MM.1S (cell line): Measurements from ENCODE around the gene NFATC1.

Experiments used
- DNase-seq: peaks from one replicate; pipeline ENCODE4 v3.0.0-alpha.2; 2015
- H2AFZ ChIP-seq: fragments of 300-600 bp; sonication (generic); 2 replicates; pipeline ENCODE4 v1.6.0; 2016; ENCODE audit warnings: antibody characterized with exemption, low read length
- H3F3A ChIP-seq: fragments of 300-600 bp; sonication (generic); 2 replicates; pipeline ENCODE4 v1.6.1; 2016; ENCODE audit warnings: mild to moderate bottlenecking, antibody characterized with exemption, low read length, moderate library complexity, mixed read lengths; ENCODE audit not compliant: insufficient read depth
- H3K27ac ChIP-seq: fragments of 300-600 bp; sonication (generic); 2 replicates; pipeline ENCODE4 v1.5.1; 2016; ENCODE audit warnings: mild to moderate bottlenecking, low read length
- H3K27me3 ChIP-seq: fragments of 300-600 bp; sonication (generic); replicated peaks from 2 replicates; pipeline ENCODE4 v1.6.0; 2016; ENCODE audit warnings: low read length; ENCODE audit not compliant: insufficient read depth
- H3K36me3 ChIP-seq: fragments of 300-600 bp; sonication (generic); replicated peaks from 2 replicates; pipeline ENCODE4 v1.6.1; 2016; ENCODE audit warnings: mild to moderate bottlenecking, low read length, mixed read lengths; ENCODE audit not compliant: insufficient read depth
- H3K4me1 ChIP-seq: fragments of 300-600 bp; sonication (generic); 2 replicates; pipeline ENCODE4 v1.6.1; 2016; ENCODE audit warnings: low read length, mixed read lengths
- H3K4me2 ChIP-seq: fragments of 300-600 bp; sonication (generic); 2 replicates; pipeline ENCODE4 v1.6.0; 2016; ENCODE audit warnings: low read depth, low read length
- H3K4me3 ChIP-seq: fragments of 300-600 bp; sonication (generic); 2 replicates; pipeline ENCODE4 v1.5.1; 2016; ENCODE audit warnings: low read length, mixed read lengths
- H3K79me2 ChIP-seq: fragments of 300-600 bp; sonication (generic); 2 replicates; pipeline ENCODE4 v1.6.1; 2016; ENCODE audit warnings: mixed run types, low read length, mixed read lengths
- H3K9ac ChIP-seq: fragments of 300-600 bp; sonication (generic); 2 replicates; pipeline ENCODE4 v1.6.1; 2016; ENCODE audit warnings: low read length, mixed read lengths
- H3K9me2 ChIP-seq: fragments of 300-600 bp; sonication (generic); replicated peaks from 2 replicates; pipeline ENCODE4 v1.6.1; 2016; ENCODE audit warnings: mild to moderate bottlenecking, low read length, mixed read lengths; ENCODE audit not compliant: insufficient read depth
- H3K9me3 ChIP-seq: fragments of 300-600 bp; sonication (generic); replicated peaks from 2 replicates; pipeline ENCODE4 v1.6.1; 2016; ENCODE audit warnings: mild to moderate bottlenecking, low read length, mixed read lengths; ENCODE audit not compliant: insufficient read depth
- H4K20me1 ChIP-seq: fragments of 300-600 bp; sonication (generic); 2 replicates; pipeline ENCODE4 v1.6.1; 2016; ENCODE audit warnings: mild to moderate bottlenecking, low read length, moderate library complexity, mixed read lengths; ENCODE audit not compliant: insufficient read depth
- EZH2 ChIP-seq: fragments of 300-600 bp; sonication (generic); optimal IDR thresholded peaks from 2 replicates; pipeline ENCODE3; 2017; ENCODE audit warnings: low read depth, mild to moderate bottlenecking, antibody characterized with exemption, low read length, mixed read lengths
- EZH2phosphoT487 ChIP-seq: fragments of 300-600 bp; sonication (generic); IDR thresholded peaks from 2 replicates; pipeline ENCODE4 v1.6.1; 2018; ENCODE audit warnings: antibody characterized with exemption, low read length
- TF ChIP-seq, protein P1 (sequence below): fragments of 300-600 bp; sonication (generic); IDR thresholded peaks from 2 replicates; pipeline ENCODE4 v1.5.1; 2016; ENCODE audit warnings: antibody characterized with exemption, low read length, mixed read lengths

The NFATC1 gene

DNA sequence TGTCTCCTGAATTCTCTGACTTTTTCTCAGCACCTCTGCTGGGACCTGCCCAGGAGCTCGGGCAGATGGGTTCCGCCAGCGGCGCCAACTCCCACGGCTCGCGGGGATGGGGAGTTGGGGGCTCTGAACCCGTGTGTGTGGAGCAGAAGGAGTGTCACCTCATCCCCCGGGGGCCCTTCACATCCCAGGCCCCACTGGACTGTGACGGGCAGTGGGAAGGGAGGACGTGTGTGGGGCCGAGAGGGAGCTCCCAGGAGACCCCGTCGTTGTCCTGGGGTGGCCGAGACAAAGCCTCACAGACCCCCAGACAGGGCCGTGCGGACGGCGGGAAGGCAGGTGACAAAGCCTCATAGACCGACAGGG, 153.9 kb downstream of the NFATC1 start:
- no peaks in the 10 kb centered on the region for H3K27me3 ChIP-seq

DNA sequence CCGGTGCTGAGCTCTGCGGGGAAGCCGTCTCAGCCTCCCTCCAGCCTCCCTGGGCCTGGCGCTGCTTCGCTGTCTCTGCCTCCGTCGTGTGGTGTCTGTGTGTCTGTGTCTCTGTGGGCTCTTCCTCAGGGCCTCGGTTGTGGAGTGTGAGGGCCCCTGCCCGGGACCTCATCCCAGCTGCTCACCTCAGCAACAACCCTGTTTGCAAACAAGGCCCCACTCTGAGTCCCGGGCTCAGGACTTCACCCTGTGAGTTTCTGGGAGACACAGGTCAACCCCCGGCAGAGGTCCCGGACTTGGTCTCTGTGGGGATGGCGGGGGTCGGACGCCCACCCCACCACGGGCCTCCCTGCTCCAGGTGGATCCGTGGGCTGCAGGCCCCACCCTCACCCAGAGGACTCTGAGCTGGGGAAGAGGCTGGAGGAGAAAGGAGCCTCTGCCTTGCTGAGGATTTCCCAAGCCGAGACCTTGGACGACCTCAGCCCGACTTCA, 156.5 kb downstream of the NFATC1 start:
- Histone ChIP-seq H2AFZ (no peak overlapping the region), H3K27ac (no peak overlapping the region), H4K20me1 (no peaks in the 10 kb centered on the region), H3K27me3 (no peaks in the 10 kb centered on the region), H3K9ac (no peak overlapping the region), H3K79me2 (no peaks in the 10 kb centered on the region), H3K4me1 (no peaks in the 10 kb centered on the region), H3K9me3 (no peaks in the 10 kb centered on the region), H3K36me3 (no peaks in the 10 kb centered on the region), H3K4me3 (no peak overlapping the region), H3K9me2 (no peaks in the 10 kb centered on the region), H3F3A (no peaks in the 10 kb centered on the region), H3K4me2 (no peak overlapping the region)
- no peak for DNase-seq
- TF ChIP-seq EZH2 (no peak), EZH2phosphoT487 (no peak)
- TF ChIP-seq, protein P1, sequence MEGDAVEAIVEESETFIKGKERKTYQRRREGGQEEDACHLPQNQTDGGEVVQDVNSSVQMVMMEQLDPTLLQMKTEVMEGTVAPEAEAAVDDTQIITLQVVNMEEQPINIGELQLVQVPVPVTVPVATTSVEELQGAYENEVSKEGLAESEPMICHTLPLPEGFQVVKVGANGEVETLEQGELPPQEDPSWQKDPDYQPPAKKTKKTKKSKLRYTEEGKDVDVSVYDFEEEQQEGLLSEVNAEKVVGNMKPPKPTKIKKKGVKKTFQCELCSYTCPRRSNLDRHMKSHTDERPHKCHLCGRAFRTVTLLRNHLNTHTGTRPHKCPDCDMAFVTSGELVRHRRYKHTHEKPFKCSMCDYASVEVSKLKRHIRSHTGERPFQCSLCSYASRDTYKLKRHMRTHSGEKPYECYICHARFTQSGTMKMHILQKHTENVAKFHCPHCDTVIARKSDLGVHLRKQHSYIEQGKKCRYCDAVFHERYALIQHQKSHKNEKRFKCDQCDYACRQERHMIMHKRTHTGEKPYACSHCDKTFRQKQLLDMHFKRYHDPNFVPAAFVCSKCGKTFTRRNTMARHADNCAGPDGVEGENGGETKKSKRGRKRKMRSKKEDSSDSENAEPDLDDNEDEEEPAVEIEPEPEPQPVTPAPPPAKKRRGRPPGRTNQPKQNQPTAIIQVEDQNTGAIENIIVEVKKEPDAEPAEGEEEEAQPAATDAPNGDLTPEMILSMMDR = no peak

More for the DNA sequence above, 153.9 kb downstream of the NFATC1 start:
- H3K9me2 ChIP-seq = no peaks in the 10 kb centered on the region
- no peak overlapping the region for H3K4me2 ChIP-seq
- no peak overlapping the region for H3K27ac ChIP-seq
- H4K20me1 ChIP-seq = no peaks in the 10 kb centered on the region
- H3K4me1 ChIP-seq = no peaks in the 10 kb centered on the region
- no peak overlapping the region for H3K9ac ChIP-seq
- DNase-seq = no peak
- no peaks in the 10 kb centered on the region for H3K9me3 ChIP-seq
- TF ChIP-seq, protein P1 = no peak
- no peak for TF ChIP-seq EZH2phosphoT487
- TF ChIP-seq EZH2 = no peak
- H3F3A ChIP-seq = no peaks in the 10 kb centered on the region
- H3K4me3 ChIP-seq = no peak overlapping the region
- no peaks in the 10 kb centered on the region for H3K36me3 ChIP-seq
- no peak overlapping the region for H2AFZ ChIP-seq
- no peaks in the 10 kb centered on the region for H3K79me2 ChIP-seq

DNA sequence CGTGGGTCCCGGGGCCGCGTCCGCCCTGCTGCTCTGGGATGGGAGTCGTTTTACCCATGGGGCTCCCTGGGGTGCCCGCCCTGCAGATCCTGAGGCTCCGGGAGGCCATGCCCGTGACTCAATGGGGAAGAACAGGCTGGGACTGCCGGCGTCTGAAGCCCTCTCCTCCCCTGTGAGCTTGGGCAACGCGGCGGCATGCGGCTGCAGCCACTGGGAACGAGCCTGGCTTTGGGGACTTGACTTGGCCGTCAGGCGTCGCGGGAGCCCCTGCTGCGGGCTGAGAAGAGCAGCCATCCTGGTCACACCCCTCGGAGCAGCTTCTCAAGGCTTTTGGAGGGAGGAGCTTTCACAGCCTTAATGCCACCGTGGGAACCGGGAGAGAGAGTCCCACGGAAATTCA, 157.0 kb downstream of the NFATC1 start:
- no peaks in the 10 kb centered on the region for H3K9me3 ChIP-seq
- DNase-seq = no peak
- no peaks in the 10 kb centered on the region for H4K20me1 ChIP-seq
- no peak overlapping the region for H3K4me2 ChIP-seq
- no peaks in the 10 kb centered on the region for H3K9me2 ChIP-seq
- H2AFZ ChIP-seq = no peak overlapping the region
- no peaks in the 10 kb centered on the region for H3K36me3 ChIP-seq
- no peak for TF ChIP-seq EZH2
- TF ChIP-seq, protein P1 = no peak
- no peak for TF ChIP-seq EZH2phosphoT487
- no peaks in the 10 kb centered on the region for H3K79me2 ChIP-seq
- H3K27me3 ChIP-seq = no peaks in the 10 kb centered on the region
- H3K27ac ChIP-seq = no peak overlapping the region
- H3K9ac ChIP-seq = no peak overlapping the region
- no peaks in the 10 kb centered on the region for H3F3A ChIP-seq
- no peak overlapping the region for H3K4me3 ChIP-seq
- H3K4me1 ChIP-seq = no peaks in the 10 kb centered on the region
